Testis (tissue), 5 donors: ENCODE results near the gene SPATA13. TPM values are rescaled to one million over a fixed set of nuclear protein-coding genes. Genes with fewer than 3 reads are reported as not detected.

Experiments
- DNase-seq: peaks from one replicate; pipeline ENCODE4 v3.0.0-alpha.2; 2019
- H3K27ac ChIP-seq, 2 donors: fragments of 200-600 bp; sonication (generic); one replicate each; pipeline ENCODE4 v1.5.1; 2019
- H3K27me3 ChIP-seq: fragments of 200-600 bp; sonication (generic); one replicate; pipeline ENCODE4 v1.5.1; 2019
- H3K36me3 ChIP-seq: fragments of 200-600 bp; sonication (generic); one replicate; pipeline ENCODE4 v1.5.1; 2017; ENCODE audit warnings: low read depth; ENCODE audit errors: missing control alignments
- H3K4me1 ChIP-seq: fragments of 200-600 bp; sonication (generic); one replicate; pipeline ENCODE4 v1.5.1; 2019
- H3K4me3 ChIP-seq, 2 donors: fragments of 200-600 bp; sonication (generic); one replicate each; pipeline ENCODE4 v1.5.1; 2017 to 2019
- H3K9me3 ChIP-seq: fragments of 200-600 bp; sonication (generic); one replicate; pipeline ENCODE4 v1.5.1; 2017
- CTCF ChIP-seq, 3 experiments: fragments of 450-650 bp in 2 of 3; fragments of 200-600 bp in 1 of 3; sonication (generic) in 1 of 3; IDR thresholded peaks; one replicate each; pipeline ENCODE4 v1.5.1; 2016 to 2019; ENCODE audit warnings: antibody characterized with exemption in 3 of 3, mild to moderate bottlenecking in 2 of 3, moderate library complexity in 1 of 3
- POLR2A ChIP-seq: fragments of 450-650 bp; IDR thresholded peaks from one replicate; pipeline ENCODE4 v1.6.1; 2017; ENCODE audit warnings: antibody characterized with exemption, mild to moderate bottlenecking, moderate library complexity
- WGBS, 2 donors: methylation state at CpG; one replicate each; pipeline ENCODE4 v1.1.5; 2018; 5-methylcytosine and 5-hydroxymethylcytosine counted together
- intact Hi-C: fragments of 100-400 bp; cut with DNase I; formaldehyde crosslinking; loops from one replicate; pipeline ENCODE4 v1.15.1; 2023; ENCODE audit warnings: low total_unique reads
- long read RNA-seq, 2 donors: transcript quantifications; one replicate each; lab custom pipeline, GENCODE V29; 2026
- polyA plus RNA-seq: library from polyadenylated mRNA; stranded (reverse); fragments of 350-450 nt; fragmentation: Illumina TruSeq; extraction: RNeasy Lipid Tissue Mini Kit (QIAGEN cat#74804); gene quantifications from one replicate; pipeline ENCODE4 v1.2.3, GENCODE V29; 2014; ENCODE audit warnings: low read depth, low replicate concordance; ENCODE audit not compliant: insufficient read depth
- total RNA-seq, 2 donors: library from RNA; depleted of rRNA; stranded (reverse); fragments of >200 nt; gene quantifications; one replicate each; pipeline ENCODE4 v1.2.3, GENCODE V29; 2016

Gene SPATA13
- 10 to 100 TPM; 30.6 to 35.6 TPM for total RNA-seq
- 12.9 TPM for polyA plus RNA-seq
- long read RNA-seq, donor 1, partial matches to known transcripts = 16 of 20 reads
- long read RNA-seq, donor 1, other reads (novel, unspliced or antisense) = 0 of 20 reads
- long read RNA-seq, donor 2, partial matches to known transcripts = 0 of 4 reads
- long read RNA-seq, donor 2, other reads (novel, unspliced or antisense) = 0 of 4 reads

DNA sequence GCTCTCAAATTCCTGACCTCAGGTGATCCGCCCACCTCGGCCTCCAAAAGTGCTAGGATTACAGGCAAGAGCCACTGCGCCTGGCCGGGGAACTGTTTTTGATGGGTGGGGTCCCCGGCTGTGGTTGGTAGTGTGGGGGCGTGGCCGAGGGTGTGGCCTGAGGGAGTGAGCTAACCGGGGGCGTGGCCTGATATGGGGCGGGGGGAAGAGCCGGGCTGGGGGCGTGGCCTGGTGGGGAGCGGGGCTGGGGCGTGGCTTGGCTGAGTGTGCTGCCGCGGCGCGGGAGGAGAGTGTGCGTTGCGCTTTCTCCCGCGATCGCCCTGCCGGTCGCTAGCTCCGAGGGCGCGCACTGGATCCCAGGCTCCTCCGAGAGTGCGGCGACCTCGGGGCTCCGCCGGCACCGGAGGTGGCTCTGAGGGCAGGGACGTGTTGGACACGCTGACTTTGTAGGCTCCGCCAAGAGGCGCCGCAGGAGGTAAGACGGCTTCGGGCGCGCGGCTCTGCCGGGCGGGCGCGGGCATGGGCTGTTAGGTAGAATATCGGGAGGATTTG, at the start of gene SPATA13:
Gene SPATA13 (plus strand): TSS at position 263 of the 552 bp plus-strand sequence. CDS start 62,210 bp downstream, outside the sequence.
- Histone ChIP-seq H3K27ac (peak within 1 kb of the TSS in 1 of 2 donors; percentile 68), H3K9me3 (no peaks in the 10 kb centered on the region), H3K4me1 (peaks cover 6% of the 10 kb centered on the region), H3K4me3 (peak within 1 kb of the TSS; percentile 69), H3K36me3 (no peaks in the 10 kb centered on the region), H3K27me3 (no peaks in the 10 kb centered on the region)
- peak; percentile 96 for DNase-seq
- 2% methylated on average over 44 of the region's 50 CpGs; no CpG with 5 or more reads in 1 of the 2 donors for WGBS, 2 donors
- no peak for TF ChIP-seq POLR2A
- TF ChIP-seq CTCF (IDR thresholded peaks at IDR 0.05) = no peak
- intact Hi-C loops = no loop called here

- Histone ChIP-seq H3K4me1 (no peaks in the 10 kb centered on the region), H3K4me3 (no peak overlapping the region), H3K27ac (no peak overlapping the region), H3K36me3 (no peaks in the 10 kb centered on the region), H3K9me3 (no peaks in the 10 kb centered on the region), H3K27me3 (no peaks in the 10 kb centered on the region)
- TF ChIP-seq CTCF (IDR thresholded peaks at IDR 0.05) (no peak), POLR2A (no peak)
- no peak for DNase-seq
- intact Hi-C loops = no loop called here
- 73 to 77% methylated on average over 5 of the region's 5 CpGs for WGBS, 2 donors
Observed at GRCh38 chr13:24112791-24113190, 47.7 kb upstream of the SPATA13 start.

- 86 to 95% methylated on average over 5 to 6 of the region's 6 CpGs for WGBS, 2 donors
- H3K9me3 ChIP-seq = no peaks in the 10 kb centered on the region
- intact Hi-C loops = no loop called here
- no peak overlapping the region for H3K27ac ChIP-seq
- DNase-seq = no peak
- no peaks in the 10 kb centered on the region for H3K36me3 ChIP-seq
- no peak overlapping the region for H3K4me3 ChIP-seq
- no peaks in the 10 kb centered on the region for H3K27me3 ChIP-seq
- TF ChIP-seq CTCF (IDR thresholded peaks at IDR 0.05) (no peak), POLR2A (no peak)
- H3K4me1 ChIP-seq = no peaks in the 10 kb centered on the region
Observed at GRCh38 chr13:24115671-24116070, 44.8 kb upstream of the SPATA13 start.

GRCh38 chr13:24116131-24116530, 44.4 kb upstream of the SPATA13 start:
- no peak overlapping the region for H3K27ac ChIP-seq
- intact Hi-C loops = no loop called here
- H3K9me3 ChIP-seq = no peaks in the 10 kb centered on the region
- H3K36me3 ChIP-seq = no peaks in the 10 kb centered on the region
- H3K4me1 ChIP-seq = no peaks in the 10 kb centered on the region
- no peak overlapping the region for H3K4me3 ChIP-seq
- no peak for DNase-seq
- no peaks in the 10 kb centered on the region for H3K27me3 ChIP-seq
- 90 to 94% methylated on average over 6 of the region's 6 CpGs for WGBS, 2 donors
- TF ChIP-seq POLR2A = no peak
- no peak for TF ChIP-seq CTCF (IDR thresholded peaks at IDR 0.05)

DNA sequence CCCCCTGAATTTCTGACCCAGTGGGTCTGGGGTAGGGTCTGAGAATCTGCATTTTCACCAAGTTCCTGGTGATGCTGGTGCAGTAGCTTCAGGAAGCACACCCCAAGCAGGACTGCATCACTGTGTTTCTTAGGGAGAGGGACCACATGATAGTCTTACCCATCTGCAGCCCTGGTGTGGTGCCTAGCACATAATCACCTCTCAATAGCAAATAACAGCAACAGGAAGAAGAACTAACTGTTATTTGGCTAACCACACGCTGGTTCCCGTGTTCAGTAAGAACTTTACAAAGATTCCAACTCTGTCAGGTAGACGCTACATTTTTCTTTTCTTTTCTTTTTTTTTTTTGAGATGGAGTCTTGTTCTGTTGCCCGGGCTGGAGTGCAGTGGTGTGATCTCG, 41.9 kb upstream of the SPATA13 start:
- H3K9me3 ChIP-seq = no peaks in the 10 kb centered on the region
- 90 to 96% methylated on average over 5 of the region's 5 CpGs for WGBS, 2 donors
- intact Hi-C loops = no loop called here

More for the DNA sequence above, 41.9 kb upstream of the SPATA13 start:
- Histone ChIP-seq H3K4me1 (no peaks in the 10 kb centered on the region), H3K4me3 (no peak overlapping the region), H3K36me3 (no peaks in the 10 kb centered on the region), H3K27me3 (no peaks in the 10 kb centered on the region), H3K27ac (no peak overlapping the region)
- DNase-seq = no peak
- TF ChIP-seq POLR2A = no peak
